NCI-H526 (cell line): ENCODE measurements around the gene LAMA2.
"Not testable (repeated sequence)": the region's sequence is repeated elsewhere in the genome, so short reads cannot be mapped to it uniquely, and the experiment has no call there.

Experiments
- DNase-seq, 2 experiments: peaks; one replicate each; lab custom pipeline; 2025; lab: John Stamatoyannopoulos, UW

The LAMA2 gene

DNA sequence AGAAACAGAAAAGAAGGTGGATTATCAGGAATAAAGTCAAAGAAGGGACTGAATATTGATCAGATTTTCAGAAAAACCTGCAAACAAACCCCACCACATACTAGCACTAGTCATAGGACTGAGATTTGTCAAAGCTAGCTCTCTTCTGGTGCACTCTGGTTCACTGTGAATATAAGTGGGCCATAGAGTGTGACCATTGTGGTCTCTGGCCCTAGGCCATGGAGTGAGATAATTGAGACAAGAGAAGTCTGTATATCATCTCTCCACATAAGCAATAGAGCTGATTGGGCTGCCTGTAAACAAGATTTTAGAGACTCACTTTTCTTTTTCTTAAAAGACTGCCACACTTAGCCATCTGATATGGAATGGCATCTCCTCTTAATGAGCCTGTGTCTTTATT lies 247.2 kb downstream of the LAMA2 start:
- no peak for DNase-seq

DNA sequence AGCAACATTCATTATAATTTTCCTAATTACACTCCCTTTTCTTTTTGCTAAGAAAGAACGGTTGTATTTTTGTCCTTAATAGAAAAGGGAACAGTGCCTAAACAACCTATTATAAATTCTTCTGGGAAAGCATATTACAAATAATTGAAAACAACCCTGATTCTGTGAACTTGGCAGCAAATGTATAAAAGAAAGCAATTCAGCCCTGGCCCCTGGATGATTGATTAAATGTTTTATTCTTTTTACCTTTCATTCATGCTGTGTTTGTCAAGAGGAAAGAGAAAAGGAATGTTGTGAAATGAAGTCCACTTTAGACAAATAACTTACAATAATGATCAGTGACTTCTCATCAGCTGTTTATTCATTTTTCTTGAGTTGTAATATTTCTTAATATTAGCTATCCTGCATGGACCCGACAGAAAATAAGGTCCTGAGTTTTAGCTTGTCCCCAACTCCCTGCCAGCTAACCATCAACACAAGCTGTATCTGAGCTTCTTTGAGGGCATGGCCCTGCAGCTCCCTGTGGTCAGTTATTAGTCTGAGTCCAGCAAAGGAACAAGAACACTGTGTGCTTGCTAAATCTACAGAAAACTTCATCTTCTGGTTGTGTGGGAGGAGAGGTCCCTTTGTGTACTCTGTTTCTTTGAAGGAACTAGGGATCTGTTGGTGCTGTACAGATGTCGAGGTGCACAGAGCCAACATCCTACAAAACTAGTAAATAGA lies 248.2 kb downstream of the LAMA2 start:
- DNase-seq: no peak

DNA sequence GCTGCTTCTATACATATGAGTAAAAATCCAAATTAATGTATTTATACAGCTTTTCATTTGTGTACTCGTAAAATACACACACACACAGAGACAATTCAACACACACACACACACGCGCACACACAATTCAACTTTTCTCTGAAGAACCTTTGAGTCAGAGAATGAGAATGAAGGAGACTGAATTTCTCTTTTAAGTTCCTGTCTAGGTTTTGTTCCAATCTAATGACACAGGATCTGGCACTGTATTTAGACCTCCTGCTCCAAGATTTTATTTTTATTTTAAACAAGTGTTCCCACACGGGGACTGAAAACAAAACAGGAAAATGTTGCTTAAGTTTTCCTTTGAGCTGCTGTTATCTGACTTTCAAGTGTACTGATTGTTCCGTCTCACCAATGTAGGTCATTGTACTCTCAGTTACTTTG lies 250.8 kb downstream of the LAMA2 start:
- no peak for DNase-seq

DNA sequence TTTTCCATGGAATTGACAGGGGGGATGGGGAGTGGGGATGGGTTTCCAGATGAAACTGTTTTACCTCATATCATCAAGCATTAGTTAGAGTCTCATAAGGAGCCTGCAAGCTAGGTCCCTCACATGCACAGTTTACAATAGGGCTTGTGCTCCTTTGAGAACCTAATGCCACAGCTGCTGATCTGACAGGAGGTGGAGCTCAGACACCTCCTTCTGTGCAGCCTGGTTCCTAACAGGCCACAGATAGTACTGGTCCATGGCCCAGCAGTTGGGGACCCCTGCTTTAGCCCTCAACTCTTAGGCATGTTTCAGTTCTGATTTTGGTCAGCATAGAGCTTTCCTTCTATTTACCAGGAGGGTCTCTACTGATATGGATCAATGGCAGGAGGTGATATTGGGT lies 251.6 kb downstream of the LAMA2 start:
- DNase-seq: no peak

DNA sequence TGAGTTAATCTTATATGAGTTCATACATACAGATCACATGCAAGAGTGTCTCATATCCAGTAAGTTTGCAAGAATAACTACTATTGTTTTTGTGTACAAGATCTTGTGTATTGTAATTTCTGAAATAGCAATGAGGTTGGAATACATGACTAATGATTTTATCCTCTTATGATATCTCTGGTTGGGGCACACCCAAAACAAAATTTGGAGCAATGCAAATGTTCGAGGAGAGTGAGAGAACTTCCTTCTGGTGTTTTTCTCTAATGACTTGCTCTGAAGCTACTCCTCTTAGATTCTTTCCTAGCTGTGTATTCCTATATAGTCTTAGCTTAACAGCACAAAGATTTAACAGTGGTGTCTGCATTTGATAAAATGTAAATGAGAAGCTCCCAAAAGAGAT lies 252.5 kb downstream of the LAMA2 start:
- no peak for DNase-seq

DNA sequence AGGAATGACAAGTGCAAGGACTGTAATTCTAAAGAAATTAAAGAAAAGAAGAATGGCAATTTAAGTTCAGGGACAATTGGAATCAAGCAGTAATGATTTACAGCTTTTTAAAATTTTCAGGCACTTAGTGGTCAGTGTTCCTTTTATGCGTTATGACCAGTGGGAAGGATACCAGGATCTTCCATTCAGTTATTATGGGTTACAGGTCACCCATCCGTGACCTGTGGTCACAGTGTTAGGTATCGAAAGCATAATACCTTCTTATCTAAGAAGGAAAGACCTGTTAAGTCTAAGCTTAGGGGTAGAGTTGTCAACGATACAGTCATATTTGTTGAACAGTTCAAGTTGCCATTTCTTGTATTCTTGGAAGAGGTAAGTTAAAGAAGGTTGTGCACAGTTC lies 253.8 kb downstream of the LAMA2 start:
- peak in 1 of 2 experiments; percentile 23 for DNase-seq

DNA sequence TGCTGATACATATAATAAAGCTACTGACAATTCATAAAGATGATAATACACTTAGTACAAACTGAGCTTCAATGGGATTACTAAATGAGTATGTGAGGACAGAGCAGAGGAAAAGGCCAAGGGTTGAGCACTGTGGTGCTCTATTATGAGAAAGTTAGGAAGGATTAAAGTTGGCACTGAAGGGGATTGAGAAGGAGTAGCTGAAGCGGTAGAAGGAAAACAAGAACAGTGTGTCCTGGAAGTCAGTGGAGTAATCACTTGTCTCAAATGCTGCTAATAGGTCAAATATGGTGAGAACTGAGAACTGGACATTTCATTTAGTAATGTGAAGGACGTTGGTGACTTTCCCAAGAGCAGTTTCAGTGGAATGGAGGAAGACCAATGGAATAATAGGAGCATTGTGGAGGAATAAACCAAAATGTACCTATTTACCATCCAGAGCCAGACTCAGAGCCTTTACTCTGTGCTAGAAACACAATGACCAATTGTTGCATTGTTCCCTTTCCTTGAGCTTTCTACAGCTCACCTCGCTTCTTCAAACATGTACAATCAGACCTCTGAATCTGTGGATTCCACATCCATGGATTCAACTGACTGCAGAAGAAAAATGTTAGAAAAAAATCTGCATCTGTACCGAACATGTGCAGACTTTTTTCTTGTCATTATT lies 255.9 kb downstream of the LAMA2 start:
- DNase-seq: no peak

DNA sequence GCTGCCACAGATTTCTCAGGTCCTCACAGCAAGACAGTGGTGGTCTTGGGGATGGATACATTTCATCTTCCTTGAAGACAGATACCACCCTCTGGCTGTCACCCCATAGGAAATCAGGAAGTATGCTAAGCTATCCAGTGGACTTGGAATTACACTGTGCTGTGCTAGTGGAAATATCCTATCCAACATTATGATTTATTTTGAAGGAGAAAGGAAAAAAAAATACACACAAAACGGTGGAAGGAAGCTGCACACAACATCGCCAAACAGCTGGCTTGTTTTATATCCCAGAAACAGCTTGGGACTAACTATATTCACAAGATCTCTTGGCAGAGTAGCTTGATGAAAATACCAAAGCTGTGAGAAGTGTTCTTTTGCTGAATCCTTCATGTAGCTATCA lies 257.6 kb downstream of the LAMA2 start:
- no peak for DNase-seq

DNA sequence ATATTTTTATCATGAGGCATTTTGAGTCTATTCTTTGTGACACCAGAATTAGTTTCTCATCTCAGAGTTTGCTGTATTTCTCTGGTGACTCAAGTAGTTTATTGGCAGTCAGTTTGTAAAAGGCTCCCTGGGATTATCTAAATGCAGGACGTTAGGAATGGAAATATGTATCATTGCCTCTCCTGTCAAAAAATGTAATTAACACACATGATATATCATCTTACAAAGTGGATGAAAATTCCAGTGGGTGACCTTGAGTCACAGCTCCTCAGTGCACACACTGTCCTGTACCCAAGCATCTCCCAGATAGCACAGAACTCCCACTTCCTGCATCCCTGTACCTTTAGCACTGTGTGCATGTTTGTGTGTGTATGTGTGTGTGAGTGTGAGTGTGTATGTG lies 258.6 kb downstream of the LAMA2 start:
- DNase-seq: no peak

DNA sequence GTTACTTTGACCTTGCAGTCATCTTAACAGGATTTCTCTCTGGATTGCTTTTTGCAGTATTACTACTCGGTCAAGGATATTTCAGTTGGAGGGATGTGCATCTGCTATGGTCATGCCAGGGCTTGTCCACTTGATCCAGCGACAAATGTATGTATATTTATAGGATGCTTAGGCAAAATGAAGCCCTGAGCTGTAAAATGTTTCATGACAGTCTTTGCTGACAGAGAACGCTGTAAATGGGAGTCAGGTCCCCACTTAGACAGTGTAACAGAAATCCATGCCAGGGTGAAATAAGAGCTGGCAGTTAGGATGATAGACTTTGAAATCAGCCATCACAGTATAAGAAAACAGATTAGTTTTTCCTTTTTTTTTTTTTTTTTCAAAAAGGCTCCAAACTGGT lies 264.0 kb downstream of the LAMA2 start:
- peak; percentile 87 to 88 for DNase-seq

DNA sequence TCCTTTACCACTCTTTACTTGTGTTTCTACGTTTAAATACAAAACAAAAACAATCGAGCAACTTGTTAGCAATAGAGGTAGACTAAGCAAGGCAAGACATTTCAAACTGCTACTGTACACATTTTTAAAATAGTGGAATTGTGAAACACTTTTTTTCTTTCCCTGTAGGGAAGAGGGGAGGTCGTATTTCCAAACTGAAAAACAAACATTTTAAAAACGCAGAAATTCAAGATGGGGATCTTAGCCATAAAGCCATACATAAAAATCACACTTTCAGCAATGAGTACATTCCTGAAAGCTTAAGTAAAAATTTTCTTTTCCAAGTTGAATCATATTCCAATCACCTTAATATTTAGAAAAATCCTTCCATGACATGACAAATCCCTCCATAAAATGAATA lies 267.6 kb downstream of the LAMA2 start:
- DNase-seq: no peak

DNA sequence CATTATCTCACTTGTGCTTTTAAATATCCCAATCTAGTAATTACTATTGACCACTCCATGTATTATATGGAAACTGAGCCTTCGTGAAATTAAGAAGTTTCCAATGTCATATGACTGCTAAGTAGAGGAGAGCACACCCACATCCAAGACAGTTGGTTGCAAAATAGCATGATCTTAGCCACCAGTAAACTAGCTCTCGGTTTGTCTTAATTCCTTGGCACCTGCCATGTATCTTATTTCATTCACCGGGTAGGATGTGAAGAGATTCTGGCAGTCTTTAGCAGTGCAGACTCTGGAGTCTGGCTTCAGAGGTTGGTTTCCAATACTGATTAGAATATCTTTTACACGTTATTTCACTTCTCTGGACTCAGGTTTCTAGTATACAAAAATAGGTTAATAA lies 270.3 kb downstream of the LAMA2 start:
- DNase-seq: no peak

DNA sequence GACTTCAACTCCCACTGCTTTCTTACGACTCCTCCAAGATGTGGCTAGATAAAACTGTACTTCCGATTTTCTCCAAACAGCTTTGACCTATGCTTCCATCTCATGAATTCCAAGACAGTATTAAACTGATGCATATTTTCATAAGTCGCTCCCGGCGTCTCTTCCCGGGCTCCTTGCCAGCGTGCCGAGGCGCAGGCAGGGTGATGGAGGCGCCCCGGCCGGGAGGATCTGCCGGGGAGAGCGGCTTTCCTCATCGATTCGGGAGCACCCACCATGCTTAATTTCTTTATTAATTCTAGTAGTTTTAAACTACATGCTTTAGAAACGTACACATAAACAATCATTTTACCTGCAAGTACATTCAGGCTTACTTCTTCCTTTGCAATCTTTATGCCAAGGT lies 276.3 kb downstream of the LAMA2 start:
- not testable (repeated sequence) for DNase-seq

DNA sequence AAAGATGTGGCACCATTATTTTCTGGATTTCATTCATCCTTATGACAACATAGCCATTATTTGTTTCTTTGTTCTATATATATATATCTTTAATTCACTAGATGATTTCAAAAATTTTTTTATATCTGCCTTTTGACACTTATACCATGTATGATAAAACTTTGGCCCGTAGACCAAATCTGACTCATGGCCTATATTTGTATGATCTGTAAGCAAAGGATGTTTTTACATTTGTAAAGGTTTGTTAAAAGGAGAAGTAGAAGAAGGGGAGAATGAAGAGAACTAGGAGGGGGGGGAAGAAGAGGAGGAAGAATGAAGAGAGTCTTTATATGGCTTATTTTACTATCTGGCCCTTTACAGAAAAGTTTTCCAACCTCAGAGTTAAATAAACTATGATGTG lies 279.7 kb downstream of the LAMA2 start:
- DNase-seq: no peak

DNA sequence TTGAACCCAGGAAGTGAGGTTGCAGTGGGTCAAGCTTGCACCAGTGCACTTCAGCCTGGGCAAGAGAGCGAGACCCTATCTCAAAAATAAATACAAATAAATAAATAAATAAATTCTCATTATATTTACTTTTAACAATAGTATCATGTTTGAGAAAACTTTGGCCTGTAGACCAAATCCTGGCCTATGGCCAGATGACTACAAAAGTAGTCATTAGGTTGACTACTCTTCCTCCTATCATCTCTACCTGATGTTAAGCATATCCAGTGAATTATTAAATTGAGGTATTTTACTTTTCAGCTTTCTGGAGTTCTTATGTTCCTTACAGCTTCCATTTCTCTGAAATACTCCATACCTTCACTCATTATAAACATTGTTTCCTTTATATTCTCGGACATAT lies 280.6 kb downstream of the LAMA2 start:
- DNase-seq: no peak

DNA sequence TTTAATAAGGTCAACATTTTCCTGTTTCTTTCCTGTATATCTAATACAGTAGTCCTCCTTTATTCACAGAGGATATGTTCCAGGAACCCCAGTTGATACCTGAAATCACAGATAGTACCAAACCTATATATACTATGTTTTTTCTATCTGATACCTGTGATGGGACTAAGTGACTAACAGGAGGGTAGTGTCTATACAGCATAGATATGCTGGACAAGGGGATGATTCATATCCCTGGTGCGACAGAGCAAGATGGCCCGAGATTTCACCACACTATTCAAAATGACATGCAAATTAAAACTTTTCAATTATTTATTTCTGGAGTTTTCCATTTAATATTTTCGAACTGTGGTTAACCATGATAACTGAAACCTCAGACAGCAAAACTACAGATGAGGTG lies 281.1 kb downstream of the LAMA2 start:
- no peak for DNase-seq

DNA sequence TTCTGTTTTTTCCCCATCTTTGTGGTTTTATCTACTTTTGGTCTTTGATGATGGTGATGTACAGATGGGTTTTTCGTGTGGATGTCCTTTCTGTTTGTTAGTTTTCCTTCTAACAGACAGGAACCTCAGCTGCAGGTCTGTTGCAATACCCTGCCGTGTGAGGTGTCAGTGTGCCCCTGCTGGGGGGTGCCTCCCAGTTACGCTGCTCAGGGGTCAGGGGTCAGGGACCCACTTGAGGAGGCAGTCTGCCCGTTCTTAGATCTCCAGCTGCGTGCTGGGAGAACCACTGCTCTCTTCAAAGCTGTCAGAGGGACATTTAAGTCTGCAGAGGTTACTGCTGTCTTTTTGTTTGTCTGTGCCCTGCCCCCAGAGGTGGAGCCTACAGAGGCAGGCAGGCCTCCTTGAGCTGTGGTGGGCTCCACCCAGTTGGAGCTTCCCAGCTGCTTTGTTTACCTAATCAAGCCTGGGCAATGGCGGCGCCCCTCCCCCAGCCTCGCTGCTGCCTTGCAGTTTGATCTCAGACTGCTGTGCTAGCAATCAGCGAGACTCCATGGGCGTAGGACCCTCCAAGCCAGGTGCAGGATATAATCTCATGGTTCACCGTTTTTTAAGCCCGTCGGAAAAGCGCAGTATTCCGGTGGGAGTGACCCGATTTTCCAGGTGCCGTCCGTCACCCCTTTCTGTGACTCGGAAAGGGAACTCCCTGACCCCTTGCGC lies 289.5 kb downstream of the LAMA2 start:
- not testable (repeated sequence) for DNase-seq

DNA sequence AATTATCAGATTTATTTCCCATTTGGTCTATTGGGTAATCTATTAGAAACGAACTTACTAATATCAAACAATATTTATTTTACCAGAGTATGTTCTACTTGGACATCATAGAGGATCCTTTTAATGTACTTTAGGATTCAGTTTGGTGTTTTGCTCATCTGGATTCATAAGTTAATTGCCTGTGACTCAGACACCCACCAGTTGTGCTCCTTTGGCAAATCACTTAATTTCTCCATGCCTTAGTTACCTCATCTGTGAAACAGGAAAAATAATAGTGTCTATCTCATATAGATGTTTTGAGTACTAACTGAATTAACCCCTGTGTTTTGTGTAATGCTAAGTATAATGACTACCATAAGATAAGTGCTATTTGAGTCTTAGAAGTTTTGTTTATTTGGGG lies 292.1 kb downstream of the LAMA2 start:
- no peak for DNase-seq

DNA sequence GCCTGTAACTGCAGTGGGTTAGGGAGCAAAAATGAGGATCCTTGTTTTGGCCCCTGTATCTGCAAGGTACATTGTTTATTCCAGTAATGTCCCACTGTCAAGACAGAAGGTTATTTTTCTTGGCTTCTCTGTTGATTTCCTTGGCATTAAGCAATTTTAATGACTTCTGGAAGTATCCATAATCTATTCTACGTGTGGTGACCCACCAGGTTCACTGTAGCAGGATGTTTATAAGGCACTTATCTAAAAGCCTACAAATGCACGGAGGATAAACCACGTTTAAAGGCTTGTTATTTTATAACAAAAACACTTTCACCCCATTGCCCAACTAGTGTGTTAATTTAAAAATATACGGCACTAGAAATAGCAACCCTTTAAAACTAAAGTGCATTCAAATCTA lies 294.9 kb downstream of the LAMA2 start:
- DNase-seq: no peak

DNA sequence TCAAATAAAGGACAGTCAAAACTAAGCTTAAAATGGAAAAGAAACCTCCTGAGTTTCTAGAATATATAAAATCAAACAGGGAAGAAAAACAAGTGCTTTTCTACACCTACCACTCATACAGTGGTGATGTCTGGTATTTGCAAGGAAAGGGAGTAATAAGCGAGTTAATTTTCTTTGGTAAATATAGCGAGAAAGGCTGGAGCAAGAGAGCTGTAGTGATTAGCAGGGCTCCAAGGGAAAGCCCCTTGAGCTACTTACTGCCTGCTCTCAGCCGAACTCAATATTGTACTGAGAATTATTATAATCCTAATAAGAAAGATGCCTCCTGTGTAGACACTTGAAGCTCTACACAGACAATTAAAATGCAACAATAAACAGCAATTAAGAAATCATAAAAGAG lies 296.3 kb downstream of the LAMA2 start:
- no peak for DNase-seq

DNA sequence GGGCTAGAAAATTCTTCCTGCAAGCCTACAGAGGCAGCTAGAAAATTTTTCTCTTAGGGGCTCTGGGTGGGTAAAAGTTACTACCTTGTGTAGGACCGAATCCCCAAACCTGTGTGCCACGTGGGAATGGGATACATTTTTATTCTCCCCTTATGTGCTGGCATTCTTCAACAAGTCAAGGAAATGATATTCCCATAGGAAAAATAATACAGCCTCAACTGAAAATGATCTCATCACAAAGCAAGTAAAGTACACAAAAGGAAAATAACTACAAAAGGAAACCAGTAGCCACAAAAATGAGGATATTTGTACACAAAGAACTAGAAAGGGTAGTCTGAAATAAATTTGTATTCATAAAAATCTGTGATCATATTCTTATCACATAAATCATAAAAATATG lies 298.1 kb downstream of the LAMA2 start:
- DNase-seq: no peak

DNA sequence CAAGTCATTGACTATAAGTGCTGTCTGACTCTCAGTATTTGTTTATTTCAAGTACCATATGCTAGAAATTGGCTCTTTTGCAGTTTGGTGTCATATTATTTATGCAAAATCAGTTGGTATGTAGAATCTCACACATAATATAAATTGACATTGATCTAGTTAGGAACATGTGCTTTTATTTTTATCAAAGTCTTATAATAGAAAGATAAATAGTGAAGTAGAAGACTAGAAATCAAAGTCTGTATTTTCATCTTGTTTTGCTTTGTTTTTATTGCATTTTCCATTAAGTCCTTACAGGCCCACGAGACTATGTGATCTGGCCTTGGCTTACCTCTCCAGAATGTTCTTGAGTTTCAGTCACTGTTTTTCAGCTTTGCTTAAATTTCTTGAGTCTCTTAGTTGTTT lies 300.3 kb downstream of the LAMA2 start:
- DNase-seq: no peak

DNA sequence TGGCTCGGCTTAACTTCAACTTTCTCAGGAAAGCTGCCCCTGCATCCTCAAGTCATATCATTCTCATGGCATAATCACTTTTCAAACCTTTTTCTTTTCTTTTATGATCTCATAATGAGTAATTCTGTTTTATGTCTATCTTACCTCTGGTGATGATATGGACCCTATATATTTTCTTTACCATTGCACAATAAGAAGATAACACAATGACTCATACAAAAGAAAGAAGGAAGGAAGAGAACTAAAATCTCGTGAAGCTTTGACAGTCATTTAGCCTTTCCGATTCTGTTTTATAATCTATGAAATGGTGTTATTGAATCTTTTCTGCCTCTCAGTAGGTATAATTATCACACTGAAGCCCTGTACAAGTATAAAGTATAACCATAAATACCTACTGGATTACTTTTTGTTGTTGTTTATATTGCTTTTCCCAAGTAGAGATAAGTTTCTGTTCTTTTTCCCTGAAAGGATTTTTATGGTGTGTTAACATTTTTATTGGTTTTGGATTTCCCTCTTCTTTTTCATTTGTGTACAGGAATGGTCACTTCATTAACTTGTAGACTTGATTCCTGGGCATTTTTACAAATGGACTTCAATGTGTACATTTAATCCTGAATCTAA lies 300.9 kb downstream of the LAMA2 start:
- no peak for DNase-seq
